HG03280 (cell line): ENCODE results near the gene ABRACL.
"Not testable (repeated sequence)": the region's sequence is repeated elsewhere in the genome, so short reads cannot be mapped to it uniquely, and the experiment has no call there.

Source experiments
- ATAC-seq: cut with Tn5 transposase; IDR thresholded peaks from one replicate; pipeline ENCODE4 v1.9.1; 2021; ENCODE audit warnings: mild to moderate bottlenecking, moderate library complexity; ENCODE audit not compliant: unreplicated experiment

Gene ABRACL

GRCh38 chr6:139010674-139011073 lies 17.9 kb upstream of the ABRACL start:
- no peak for ATAC-seq

- ATAC-seq = no peak
Measured at GRCh38 chr6:139011980-139012379, 16.6 kb upstream of the ABRACL start.

GRCh38 chr6:139013185-139013800 lies 15.3 kb upstream of the ABRACL start:
- ATAC-seq = no peak

GRCh38 chr6:139014945-139015344 lies 13.6 kb upstream of the ABRACL start:
- ATAC-seq = no peak

- ATAC-seq = peak; percentile 89
Measured at GRCh38 chr6:139016337-139017213, 12.0 kb upstream of the ABRACL start.

- no peak for ATAC-seq
Measured at GRCh38 chr6:139017227-139017626, 11.3 kb upstream of the ABRACL start.

- no peak for ATAC-seq
Measured at GRCh38 chr6:139019722-139020121, 8.8 kb upstream of the ABRACL start.

- ATAC-seq = no peak
Measured at GRCh38 chr6:139020689-139021088, 7.9 kb upstream of the ABRACL start.

GRCh38 chr6:139025416-139025815 lies 3.1 kb upstream of the ABRACL start:
- not testable (repeated sequence) for ATAC-seq

- no peak for ATAC-seq
Measured at GRCh38 chr6:139027620-139028182, 844 bp upstream of the ABRACL start.

- ATAC-seq = peak; percentile 1
Measured at GRCh38 chr6:139028215-139028657, 309 bp upstream of the ABRACL start.

GRCh38 chr6:139029470-139030227 lies 1.1 kb downstream of the ABRACL start:
- peak; percentile 34 for ATAC-seq

- ATAC-seq = peak; percentile 59
Measured at GRCh38 chr6:139030228-139030963, 1.9 kb downstream of the ABRACL start.

- no peak for ATAC-seq
Measured at GRCh38 chr6:139037490-139037889, 8.9 kb downstream of the ABRACL start.

GRCh38 chr6:139044250-139044649 lies 15.7 kb downstream of the ABRACL start:
- ATAC-seq = no peak

- ATAC-seq = no peak
Measured at GRCh38 chr6:139047677-139048076, 19.1 kb downstream of the ABRACL start.

GRCh38 chr6:139048912-139049311 lies 20.4 kb downstream of the ABRACL start:
- not testable (repeated sequence) for ATAC-seq

GRCh38 chr6:139050131-139050769 lies 21.7 kb downstream of the ABRACL start:
- ATAC-seq = not testable (repeated sequence)

GRCh38 chr6:139050770-139051313 lies 22.3 kb downstream of the ABRACL start:
- no peak for ATAC-seq
